HCT116 (cell line): ENCODE data around the gene C15orf39. TPM values are rescaled to one million over a fixed set of nuclear protein-coding genes. Genes with fewer than 3 reads are reported as not detected.
"Not testable (repeated sequence)": the region's sequence is repeated elsewhere in the genome, so short reads cannot be mapped to it uniquely, and the experiment has no call there.

ENCODE experiments used
- ATAC-seq: fragments of 200-7000 bp; cut with Tn5 transposase; 2 replicates; pipeline ENCODE4 v1.9.1; 2020; ENCODE audit warnings: mild to moderate bottlenecking, moderate library complexity
- BruUV-seq: library from RNA; stranded (reverse); fragments of 400-500 nt; replicated peaks from 2 replicates; lab custom pipeline; 2021; lab: Mats Ljungman, UMichigan
- CTCF ChIA-PET: fragments of 300-600 bp; sonication (Branson Sonifier 250); formaldehyde crosslinking; loops from one replicate; lab custom pipeline; 2021; ENCODE audit warnings: antibody characterized with exemption; lab: Charles Lee
- POLR2A ChIA-PET: fragments of 300-600, 350-600 bp; sonication (Branson Sonifier 250); formaldehyde crosslinking; loops from one replicate; lab custom pipeline; 2021; ENCODE audit warnings: antibody characterized with exemption; lab: Charles Lee
- RAD21 ChIA-PET, 2 experiments: fragments of 300-600 bp; sonication (Branson Sonifier 250); formaldehyde crosslinking; loops; one replicate each; lab custom pipeline; 2023; ENCODE audit warnings: low total read pairs in 2 of 2; ENCODE audit not compliant: uncharacterized antibody in 2 of 2, unreplicated experiment in 2 of 2, low non-redundant PET in 1 of 2; lab: Charles Lee
- DNase-seq: peaks from one replicate; pipeline ENCODE4 v3.0.0-alpha.2; 2010; ENCODE audit warnings: low read depth, low spot score
- H2AFZ ChIP-seq: fragments of 200-600 bp; shearing (Covaris generic), sonication (generic); 2 replicates; pipeline ENCODE4 v1.6.1; 2017; ENCODE audit warnings: low read depth, mixed run types, mixed read lengths, antibody characterized with exemption, low read length; ENCODE audit not compliant: poor library complexity, severe bottlenecking
- H3K27ac ChIP-seq: 2 replicates; pipeline ENCODE4 v1.5.1; 2012; ENCODE audit warnings: low read depth, low read length
- H3K27me3 ChIP-seq: fragments of 200-600 bp; sonication (generic); 2 replicates; pipeline ENCODE4 v1.6.1; 2016; ENCODE audit warnings: mixed run types, low read length, mixed read lengths; ENCODE audit not compliant: insufficient read depth
- H3K36me3 ChIP-seq, 2 experiments: fragments of 200-500 bp in 1 of 2; fragments of 200-600 bp in 1 of 2; sonication (Bioruptor generic) in 1 of 2; sonication (generic) in 1 of 2; 2 replicates each; pipeline versions ENCODE4 v1.5.1 to v1.6.1; 2014 to 2016; ENCODE audit warnings: low read length in 2 of 2, inconsistent platforms in 1 of 2, mixed read lengths in 1 of 2, mixed run types in 1 of 2; ENCODE audit not compliant: insufficient read depth in 2 of 2, control insufficient read depth in 1 of 2
- H3K4me1 ChIP-seq, 2 experiments: fragments of 200-600 bp in 1 of 2; sonication (generic) in 1 of 2; 2 replicates each; pipeline versions ENCODE4 v1.5.1 to v1.6.1; 2012 to 2017; ENCODE audit warnings: low read length in 2 of 2, inconsistent platforms in 1 of 2, mild to moderate bottlenecking in 1 of 2, mixed read lengths in 1 of 2, mixed run types in 1 of 2, moderate library complexity in 1 of 2; ENCODE audit not compliant: insufficient read depth in 2 of 2, control insufficient read depth in 1 of 2
- H3K4me2 ChIP-seq: fragments of 200-600 bp; sonication (generic); 2 replicates; pipeline ENCODE4 v1.6.1; 2017; ENCODE audit warnings: mixed run types, low read length, mixed read lengths
- H3K4me3 ChIP-seq, 2 experiments: fragments of 200-600 bp in 1 of 2; sonication (generic) in 1 of 2; replicated peaks in 1 of 2; 2 replicates each; pipeline ENCODE4 v1.5.1; 2011 to 2016; ENCODE audit warnings: low read length in 2 of 2, control low read depth in 1 of 2, low read depth in 1 of 2, mild to moderate bottlenecking in 1 of 2, mixed read lengths in 1 of 2, mixed run types in 1 of 2
- H3K79me2 ChIP-seq: fragments of 200-600 bp; sonication (generic); 2 replicates; pipeline ENCODE4 v1.6.1; 2017; ENCODE audit warnings: mild to moderate bottlenecking, mixed run types, low read length, moderate library complexity, mixed read lengths; ENCODE audit not compliant: insufficient read depth
- H3K9ac ChIP-seq: fragments of 200-600 bp; sonication (generic); 2 replicates; pipeline ENCODE4 v1.6.1; 2016; ENCODE audit warnings: low read length, mixed read lengths
- H3K9me2 ChIP-seq: fragments of 200-600 bp; sonication (generic), shearing (Covaris generic); 2 replicates; pipeline ENCODE4 v1.6.1; 2017; ENCODE audit warnings: mixed run types, mild to moderate bottlenecking, moderate library complexity; ENCODE audit not compliant: insufficient read depth
- H3K9me3 ChIP-seq, 2 experiments: fragments of 200-500 bp in 1 of 2; fragments of 200-600 bp in 1 of 2; sonication (Bioruptor generic) in 1 of 2; sonication (generic) in 1 of 2; 2 replicates each; pipeline ENCODE4 v1.6.1; 2014 to 2017; ENCODE audit warnings: low read length in 2 of 2, mixed read lengths in 2 of 2, inconsistent platforms in 1 of 2, low read depth in 1 of 2, mild to moderate bottlenecking in 1 of 2, mixed run types in 1 of 2, moderate library complexity in 1 of 2; ENCODE audit not compliant: control insufficient read depth in 1 of 2, insufficient read depth in 1 of 2
- H4K20me1 ChIP-seq: fragments of 200-600 bp; sonication (generic), shearing (Covaris generic); 2 replicates; pipeline ENCODE4 v1.6.1; 2017; ENCODE audit warnings: mixed run types, mild to moderate bottlenecking, moderate library complexity; ENCODE audit not compliant: insufficient read depth
- CBX3 ChIP-seq: IDR thresholded peaks from 2 replicates; pipeline ENCODE4 v1.6.1; 2012; ENCODE audit warnings: low read depth
- EGR1 ChIP-seq: IDR thresholded peaks from 2 replicates; pipeline ENCODE4 v1.6.1; 2012; ENCODE audit warnings: low read depth
- intact Hi-C: fragments of 100-400 bp; cut with micrococcal nuclease; formaldehyde crosslinking; loops from 2 replicates; pipeline ENCODE4 v1.10.0; 2022
- total RNA-seq: library from RNA; stranded (reverse); gene quantifications from one replicate; pipeline ENCODE4 v1.2.1, GENCODE V29; 2021; ENCODE audit not compliant: unreplicated experiment
- TF ChIP-seq, protein P1 (sequence below): IDR thresholded peaks from 2 replicates; pipeline ENCODE4 v1.6.1; 2012

C15orf39 gene
- total RNA-seq, 1 experiment from 2014 or later = 29.3 TPM

DNA sequence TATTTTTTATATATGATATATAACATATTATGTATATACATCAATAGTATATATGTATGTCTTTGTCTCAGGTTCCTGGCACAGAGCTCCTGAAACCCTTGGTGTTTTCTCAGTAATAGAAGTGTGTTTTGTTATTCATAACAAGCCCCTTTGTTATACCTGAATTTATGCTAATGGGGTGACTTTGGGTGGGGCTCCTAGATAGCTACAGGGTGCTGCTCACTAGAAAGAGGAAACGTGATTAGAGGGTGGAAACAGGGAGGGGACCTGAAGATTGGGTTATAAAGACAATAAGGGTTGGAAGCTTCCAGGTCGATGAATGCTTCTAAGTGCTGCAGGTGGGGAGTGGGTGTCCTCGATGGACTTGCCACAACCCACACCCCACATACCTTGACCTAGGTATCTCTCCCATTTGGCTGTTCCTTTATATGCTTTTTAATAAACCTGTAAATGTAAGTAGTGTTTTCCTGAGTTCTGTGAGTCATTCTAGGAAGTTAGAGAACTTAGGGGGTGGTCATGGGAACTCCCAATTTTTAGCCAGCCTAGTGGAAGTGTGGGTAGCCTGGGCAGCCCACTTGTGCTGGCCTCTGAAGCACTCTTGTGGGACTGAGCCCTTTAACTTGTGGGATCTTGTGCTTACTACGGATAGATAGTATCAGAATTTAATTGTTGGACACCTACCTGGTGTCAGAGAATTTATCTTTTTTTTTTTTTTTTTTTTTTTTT is 36.9 kb upstream of the C15orf39 start:
- no peak overlapping the region for H3K27ac ChIP-seq
- TF ChIP-seq CBX3 (no peak), EGR1 (no peak)
- TF ChIP-seq, protein P1, sequence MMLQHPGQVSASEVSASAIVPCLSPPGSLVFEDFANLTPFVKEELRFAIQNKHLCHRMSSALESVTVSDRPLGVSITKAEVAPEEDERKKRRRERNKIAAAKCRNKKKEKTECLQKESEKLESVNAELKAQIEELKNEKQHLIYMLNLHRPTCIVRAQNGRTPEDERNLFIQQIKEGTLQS = no peak
- TF ChIP-seq, all 23 proteins: peak for 0
- DNase-seq = no peak
- no peak overlapping the region for H3K9ac ChIP-seq
- no peaks in the 10 kb centered on the region for H4K20me1 ChIP-seq
- H3K9me3 ChIP-seq = no peaks in the 10 kb centered on the region
- intact Hi-C loops = no loop called here
- no peaks in the 10 kb centered on the region for H3K9me2 ChIP-seq
- no TSS peak for BruUV-seq
- no peaks in the 10 kb centered on the region for H3K79me2 ChIP-seq
- no peak overlapping the region for H3K4me3 ChIP-seq
- ChIA-PET RAD21 (no interaction called here), POLR2A (interaction anchor here (0.6 to 1.0 kb wide), 3 partner anchors 11 to 57 kb away, joined by 3 to 5 read pairs (median 4); no protein-coding TSS in a partner anchor), CTCF (no interaction called here)
- no peaks in the 10 kb centered on the region for H3K27me3 ChIP-seq
- no peaks in the 10 kb centered on the region for H3K36me3 ChIP-seq
- H3K4me2 ChIP-seq = no peak overlapping the region
- H3K4me1 ChIP-seq = peaks cover 0 to 12% of the 10 kb centered on the region in 2 experiments; a peak in 2 of 4 replicates
- no peak overlapping the region for H2AFZ ChIP-seq
- ATAC-seq = no peak

DNA sequence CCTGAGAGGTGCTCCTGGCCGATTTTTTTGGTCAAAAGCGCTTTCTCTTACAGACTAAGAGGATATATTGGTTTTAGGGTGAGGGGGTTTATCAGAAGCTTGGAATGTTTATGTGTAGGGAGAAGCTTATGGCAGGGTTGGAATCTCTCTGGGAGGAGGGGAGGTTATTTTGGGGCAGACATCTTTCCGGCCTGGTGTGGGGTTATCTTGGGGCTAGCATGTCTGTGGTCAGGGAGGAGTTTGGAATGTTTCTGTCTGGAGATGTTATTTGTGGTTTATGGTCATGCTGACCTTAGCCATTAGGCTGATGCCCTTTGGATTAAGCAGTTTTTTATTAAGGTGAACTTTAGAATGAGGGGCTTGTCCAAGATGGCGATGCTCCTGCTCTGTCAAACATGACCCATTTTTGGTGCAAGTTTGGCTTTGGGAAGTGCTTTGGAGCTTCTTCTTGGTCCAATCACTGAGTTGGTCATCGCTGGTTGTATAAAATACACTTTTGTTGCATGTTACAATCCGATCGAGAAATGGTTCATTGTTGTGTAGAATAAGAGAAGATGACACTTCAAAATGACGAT is 35.1 kb upstream of the C15orf39 start:
- H3K9me2 ChIP-seq, H3K27ac ChIP-seq, H3K9ac ChIP-seq, CTCF ChIA-PET, H3K4me3 ChIP-seq, H2AFZ ChIP-seq, DNase-seq, intact Hi-C loops, H3K9me3 ChIP-seq, H3K4me2 ChIP-seq, H3K79me2 ChIP-seq, RAD21 ChIA-PET, H3K27me3 ChIP-seq, POLR2A ChIA-PET, BruUV-seq, H3K36me3 ChIP-seq, H4K20me1 ChIP-seq, ATAC-seq: not testable (repeated sequence)
- peaks cover 0 to 12% of the 10 kb centered on the region in 2 experiments; a peak in 2 of 4 replicates for H3K4me1 ChIP-seq
